Left lung (tissue), 10 donors: ENCODE data around the gene UBE2E2. TPM values are rescaled to one million over a fixed set of nuclear protein-coding genes. Genes with fewer than 3 reads are reported as not detected.

Source experiments
- ATAC-seq: fragments of 200-7000 bp; cut with Tn5 transposase; one replicate; pipeline ENCODE4 v1.9.1; 2020; ENCODE audit warnings: moderate library complexity
- DNase-seq, 4 donors: peaks; one replicate each; pipeline ENCODE4 v3.0.0-alpha.2; 2013 to 2020
- H3K27ac ChIP-seq, 2 donors: fragments of 200-600 bp; sonication (generic) in 1 of 2; one replicate each; pipeline versions ENCODE4 v1.5.0 to v1.8.0; 2020 to 2021
- H3K27me3 ChIP-seq, 2 donors: fragments of 200-600 bp; sonication (generic) in 1 of 2; one replicate each; pipeline versions ENCODE4 v1.5.0 to v1.8.0; 2020 to 2021
- H3K36me3 ChIP-seq, 2 donors: fragments of 200-600 bp; sonication (generic) in 1 of 2; one replicate each; pipeline versions ENCODE4 v1.5.0 to v1.8.0; 2020 to 2021
- H3K4me1 ChIP-seq, 2 donors: fragments of 200-600 bp; one replicate each; pipeline ENCODE4 v1.8.0; 2021
- H3K4me3 ChIP-seq, 2 donors: fragments of 200-600 bp; sonication (generic) in 1 of 2; one replicate each; pipeline versions ENCODE4 v1.5.0 to v1.8.0; 2020 to 2021; ENCODE audit warnings: mild to moderate bottlenecking in 1 of 2
- H3K9me3 ChIP-seq, 2 donors: fragments of 200-600 bp; sonication (generic) in 1 of 2; one replicate each; pipeline versions ENCODE4 v1.5.0 to v1.8.0; 2020 to 2021
- CTCF ChIP-seq, 2 donors: fragments of 200-600 bp; sonication (generic) in 1 of 2; IDR thresholded peaks; one replicate each; pipeline versions ENCODE4 v1.5.0 to v1.8.0; 2021; ENCODE audit warnings: antibody characterized with exemption in 2 of 2
- intact Hi-C, 2 donors: fragments of 100-400 bp; cut with DNase I; formaldehyde crosslinking; loops; one replicate each; pipeline versions ENCODE4 v1.11.2 to v1.14.2; 2022
- polyA plus RNA-seq, 6 donors: library from polyadenylated mRNA; unstranded; fragments of 120-200 nt; gene quantifications; one replicate each; pipeline ENCODE4 v1.2.1, GENCODE V29; 2013; ENCODE audit not compliant: insufficient read length in 6 of 6
- total RNA-seq, 2 donors: library from RNA; stranded (reverse); fragmentation: NEBNext Ultra II Directional; extraction: Animal tissue kit (Norgen Biotek cat#: 25700); gene quantifications; one replicate each; pipeline ENCODE4 v1.2.1, GENCODE V29; 2021
- donor health status: DM: no; HTN: yes; CAD: no.
- donor health status: DM: no; HTN: no; CAD: no.

UBE2E2 gene
- total and polyA plus RNA-seq, 8 donors, result 42.3 to 55.6 (median 47.5) TPM

- H3K9me3 ChIP-seq, result peaks cover 4 to 20% of the 10 kb centered on the region in 2 donors
- intact Hi-C loops, result no loop called here
- no peaks in the 10 kb centered on the region for H3K36me3 ChIP-seq
- ATAC-seq (no peak), DNase-seq (peak in 1 of 4 donors; percentile 45)
- no peak for TF ChIP-seq CTCF (IDR thresholded peaks at IDR 0.05)
- peaks cover 0 to 3% of the 10 kb centered on the region in 2 donors for H3K4me1 ChIP-seq
- H3K27me3 ChIP-seq, result no peaks in the 10 kb centered on the region
- no peak overlapping the region for H3K4me3 ChIP-seq
- no peak overlapping the region for H3K27ac ChIP-seq
Measured at GRCh38 chr3:23485922-23486321, 282.8 kb downstream of the UBE2E2 start.

GRCh38 chr3:23487015-23487414 is 283.9 kb downstream of the UBE2E2 start:
- no peaks in the 10 kb centered on the region for H3K36me3 ChIP-seq
- no peaks in the 10 kb centered on the region for H3K27me3 ChIP-seq
- DNase-seq (peak in 1 of 4 donors; percentile 60), ATAC-seq (no peak)
- peaks cover 0 to 3% of the 10 kb centered on the region in 2 donors for H3K4me1 ChIP-seq
- H3K9me3 ChIP-seq, result peaks cover 4 to 20% of the 10 kb centered on the region in 2 donors
- TF ChIP-seq CTCF (IDR thresholded peaks at IDR 0.05), result no peak
- intact Hi-C loops, result no loop called here
- no peak overlapping the region for H3K27ac ChIP-seq
- H3K4me3 ChIP-seq, result no peak overlapping the region

GRCh38 chr3:23488618-23489017 is 285.5 kb downstream of the UBE2E2 start:
- H3K36me3 ChIP-seq, result no peaks in the 10 kb centered on the region
- no peak for DNase-seq
- H3K27me3 ChIP-seq, result no peaks in the 10 kb centered on the region
- no peak overlapping the region for H3K27ac ChIP-seq
- no peak overlapping the region for H3K4me3 ChIP-seq
- peak; percentile 75 for ATAC-seq
- no peak for TF ChIP-seq CTCF (IDR thresholded peaks at IDR 0.05)
- H3K9me3 ChIP-seq, result peaks cover 4 to 20% of the 10 kb centered on the region in 2 donors
- intact Hi-C loops, result no loop called here
- H3K4me1 ChIP-seq, result peaks cover 0 to 3% of the 10 kb centered on the region in 2 donors

- Histone ChIP-seq H3K27ac (no peak overlapping the region), H3K27me3 (no peaks in the 10 kb centered on the region), H3K4me1 (peaks cover 0 to 3% of the 10 kb centered on the region in 2 donors), H3K36me3 (no peaks in the 10 kb centered on the region), H3K9me3 (peaks cover 4 to 20% of the 10 kb centered on the region in 2 donors), H3K4me3 (no peak overlapping the region)
- DNase-seq, result no peak
- intact Hi-C loops, result no loop called here
- TF ChIP-seq CTCF (IDR thresholded peaks at IDR 0.05), result no peak
- no peak for ATAC-seq
Measured at GRCh38 chr3:23489300-23490158, 286.4 kb downstream of the UBE2E2 start.

GRCh38 chr3:23490459-23490858 is 287.3 kb downstream of the UBE2E2 start:
- no peak for DNase-seq

More at GRCh38 chr3:23490459-23490858, 287.3 kb downstream of the UBE2E2 start:
- ATAC-seq, result peak; percentile 68
- intact Hi-C loops, result no loop called here
- Histone ChIP-seq H3K27me3 (no peaks in the 10 kb centered on the region), H3K4me1 (peaks cover 0 to 3% of the 10 kb centered on the region in 2 donors), H3K9me3 (peaks cover 4 to 20% of the 10 kb centered on the region in 2 donors), H3K4me3 (no peak overlapping the region), H3K27ac (no peak overlapping the region), H3K36me3 (no peaks in the 10 kb centered on the region)
- TF ChIP-seq CTCF (IDR thresholded peaks at IDR 0.05), result no peak
